PC-3 (cell line): ENCODE data around the gene TP53I13.

Experiments used
- EZH2 ChIP-seq: fragments of 300-600 bp; sonication (generic); IDR thresholded peaks from one replicate; pipeline ENCODE4 v1.6.1; 2017; ENCODE audit warnings: antibody characterized with exemption, mild to moderate bottlenecking, low read length; ENCODE audit not compliant: unreplicated experiment
- TF ChIP-seq, protein P1 (sequence below): fragments of 300-600 bp; sonication (generic); conservative IDR thresholded peaks from 2 replicates; pipeline ENCODE4 v1.5.1; 2017; ENCODE audit warnings: antibody characterized with exemption, low read depth, mild to moderate bottlenecking, low read length

GRCh38 chr17:29577385-29578211 lies 9.1 kb downstream of the TP53I13 start:
- TF ChIP-seq, protein P1, sequence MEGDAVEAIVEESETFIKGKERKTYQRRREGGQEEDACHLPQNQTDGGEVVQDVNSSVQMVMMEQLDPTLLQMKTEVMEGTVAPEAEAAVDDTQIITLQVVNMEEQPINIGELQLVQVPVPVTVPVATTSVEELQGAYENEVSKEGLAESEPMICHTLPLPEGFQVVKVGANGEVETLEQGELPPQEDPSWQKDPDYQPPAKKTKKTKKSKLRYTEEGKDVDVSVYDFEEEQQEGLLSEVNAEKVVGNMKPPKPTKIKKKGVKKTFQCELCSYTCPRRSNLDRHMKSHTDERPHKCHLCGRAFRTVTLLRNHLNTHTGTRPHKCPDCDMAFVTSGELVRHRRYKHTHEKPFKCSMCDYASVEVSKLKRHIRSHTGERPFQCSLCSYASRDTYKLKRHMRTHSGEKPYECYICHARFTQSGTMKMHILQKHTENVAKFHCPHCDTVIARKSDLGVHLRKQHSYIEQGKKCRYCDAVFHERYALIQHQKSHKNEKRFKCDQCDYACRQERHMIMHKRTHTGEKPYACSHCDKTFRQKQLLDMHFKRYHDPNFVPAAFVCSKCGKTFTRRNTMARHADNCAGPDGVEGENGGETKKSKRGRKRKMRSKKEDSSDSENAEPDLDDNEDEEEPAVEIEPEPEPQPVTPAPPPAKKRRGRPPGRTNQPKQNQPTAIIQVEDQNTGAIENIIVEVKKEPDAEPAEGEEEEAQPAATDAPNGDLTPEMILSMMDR: no peak
- no peak for TF ChIP-seq EZH2
